ENCODE measurements around the gene PRSS38. TPM values are rescaled to one million over a fixed set of nuclear protein-coding genes. Genes with fewer than 3 reads are reported as not detected.

The PRSS38 gene
- polyA plus RNA-seq, 5 donors, result not detected

- no peak for DNase-seq
Observed at GRCh38 chr1:227778401-227778947, 37.0 kb upstream of the PRSS38 start.

- DNase-seq, result no peak
Observed at GRCh38 chr1:227779021-227779441, 36.4 kb upstream of the PRSS38 start.

GRCh38 chr1:227779685-227780084 lies 35.8 kb upstream of the PRSS38 start:
- DNase-seq, result no peak

- DNase-seq, result no peak
Observed at GRCh38 chr1:227780101-227781044, 35.1 kb upstream of the PRSS38 start.

GRCh38 chr1:227781314-227781930 lies 34.1 kb upstream of the PRSS38 start:
- DNase-seq, result no peak

- DNase-seq, result no peak
Observed at GRCh38 chr1:227782226-227782625, 33.2 kb upstream of the PRSS38 start.

GRCh38 chr1:227785094-227785804 lies 30.2 kb upstream of the PRSS38 start:
- DNase-seq, result no peak

- no peak for DNase-seq
Observed at GRCh38 chr1:227785805-227786671, 29.4 kb upstream of the PRSS38 start.

GRCh38 chr1:227786673-227787512 lies 28.6 kb upstream of the PRSS38 start:
- no peak for DNase-seq

- peak; percentile 85 to 89 for DNase-seq
Observed at GRCh38 chr1:227787513-227788270, 27.8 kb upstream of the PRSS38 start.

GRCh38 chr1:227788271-227789083 lies 27.0 kb upstream of the PRSS38 start:
- DNase-seq, result peak; percentile 66 to 69

GRCh38 chr1:227789084-227790033 lies 26.1 kb upstream of the PRSS38 start:
- no peak for DNase-seq

GRCh38 chr1:227790034-227790400 lies 25.5 kb upstream of the PRSS38 start:
- DNase-seq, result no peak

GRCh38 chr1:227790868-227791267 lies 24.6 kb upstream of the PRSS38 start:
- no peak for DNase-seq

- no peak for DNase-seq
Observed at GRCh38 chr1:227791425-227792143, 23.9 kb upstream of the PRSS38 start.

- no peak for DNase-seq
Observed at GRCh38 chr1:227792216-227793078, 23.0 kb upstream of the PRSS38 start.

Measured in right lung (tissue), 5 donors.